SIG-M5 treated with dmso at 0.1 percent for 504 hours (cell line): Measurements from ENCODE around the gene TLK1.

Experiments used
- DNase-seq: peaks from one replicate; lab custom pipeline; 2025; ENCODE audit not compliant: unreplicated experiment; lab: John Stamatoyannopoulos, UW

Gene TLK1

GRCh38 chr2:171009386-171009785 lies 151.3 kb downstream of the TLK1 start:
- no peak for DNase-seq

GRCh38 chr2:171008550-171009205 lies 152.0 kb downstream of the TLK1 start:
- no peak for DNase-seq

- no peak for DNase-seq
These were observed 155.9 kb downstream of the TLK1 start for GRCh38 chr2:171004833-171005232.

- DNase-seq, result no peak
These were observed 156.3 kb downstream of the TLK1 start for GRCh38 chr2:171004363-171004762.

GRCh38 chr2:170999654-171000053 lies 161.0 kb downstream of the TLK1 start:
- DNase-seq, result no peak

GRCh38 chr2:170997893-170998597 lies 162.6 kb downstream of the TLK1 start:
- no peak for DNase-seq

GRCh38 chr2:170996316-170996715 lies 164.4 kb downstream of the TLK1 start:
- no peak for DNase-seq

- no peak for DNase-seq
These were observed 169.1 kb downstream of the TLK1 start for GRCh38 chr2:170991398-170992182.

- DNase-seq, result no peak
These were observed 174.0 kb downstream of the TLK1 start for GRCh38 chr2:170986566-170987258.

GRCh38 chr2:170985407-170985806 lies 175.3 kb downstream of the TLK1 start:
- DNase-seq, result no peak

- no peak for DNase-seq
These were observed 176.6 kb downstream of the TLK1 start for GRCh38 chr2:170984079-170984478.

- no peak for DNase-seq
These were observed 184.8 kb downstream of the TLK1 start for GRCh38 chr2:170975943-170976270.

- DNase-seq, result no peak
These were observed 185.4 kb downstream of the TLK1 start for GRCh38 chr2:170975127-170975942.

- DNase-seq, result no peak
These were observed 186.2 kb downstream of the TLK1 start for GRCh38 chr2:170974304-170974993.

- peak; percentile 62 for DNase-seq
These were observed 187.0 kb downstream of the TLK1 start for GRCh38 chr2:170973492-170974303.

- no peak for DNase-seq
These were observed 187.5 kb downstream of the TLK1 start for GRCh38 chr2:170973225-170973491.

GRCh38 chr2:170972296-170973224 lies 188.1 kb downstream of the TLK1 start:
- DNase-seq, result peak; percentile 9

- DNase-seq, result no peak
These were observed 189.6 kb downstream of the TLK1 start for GRCh38 chr2:170971071-170971470.
